Mammary epithelial cell (primary cell): ENCODE results near the gene PSMD14.

Experiments
- EZH2 ChIP-seq: IDR thresholded peaks from 2 replicates; pipeline ENCODE4 v1.6.1; 2012; ENCODE audit warnings: low read length, inconsistent platforms, borderline replicate concordance
- TF ChIP-seq, protein P1 (sequence below), 2 donors: IDR thresholded peaks in 1 of 2; conservative IDR thresholded peaks in 1 of 2; 2 replicates each; pipeline ENCODE4 v1.5.1; 2011 to 2012; ENCODE audit warnings: inconsistent platforms in 2 of 2, low read length in 2 of 2, mild to moderate bottlenecking in 2 of 2, control low read depth in 1 of 2, low read depth in 1 of 2; ENCODE audit not compliant: insufficient read depth in 1 of 2; ENCODE audit errors: extremely low read depth in 1 of 2

DNA sequence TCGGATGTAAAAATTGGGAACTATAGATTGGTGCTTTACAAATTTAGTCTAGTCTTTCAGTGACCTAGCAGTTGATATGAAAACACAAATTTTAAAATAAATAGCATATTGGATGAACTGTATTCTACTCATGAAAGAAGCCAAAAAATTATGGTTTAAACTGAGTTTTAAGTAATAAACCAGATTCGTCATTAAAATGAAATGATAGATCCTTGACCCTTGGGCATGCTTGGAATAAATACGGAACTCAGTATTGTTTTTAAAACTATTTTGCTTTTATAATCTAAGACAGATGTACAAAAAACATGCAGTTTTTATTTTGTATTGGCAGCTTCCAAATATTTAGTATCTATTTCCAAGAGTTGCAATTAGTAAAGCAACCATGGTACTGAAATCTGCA, 73.3 kb downstream of the PSMD14 start:
- TF ChIP-seq, protein P1, sequence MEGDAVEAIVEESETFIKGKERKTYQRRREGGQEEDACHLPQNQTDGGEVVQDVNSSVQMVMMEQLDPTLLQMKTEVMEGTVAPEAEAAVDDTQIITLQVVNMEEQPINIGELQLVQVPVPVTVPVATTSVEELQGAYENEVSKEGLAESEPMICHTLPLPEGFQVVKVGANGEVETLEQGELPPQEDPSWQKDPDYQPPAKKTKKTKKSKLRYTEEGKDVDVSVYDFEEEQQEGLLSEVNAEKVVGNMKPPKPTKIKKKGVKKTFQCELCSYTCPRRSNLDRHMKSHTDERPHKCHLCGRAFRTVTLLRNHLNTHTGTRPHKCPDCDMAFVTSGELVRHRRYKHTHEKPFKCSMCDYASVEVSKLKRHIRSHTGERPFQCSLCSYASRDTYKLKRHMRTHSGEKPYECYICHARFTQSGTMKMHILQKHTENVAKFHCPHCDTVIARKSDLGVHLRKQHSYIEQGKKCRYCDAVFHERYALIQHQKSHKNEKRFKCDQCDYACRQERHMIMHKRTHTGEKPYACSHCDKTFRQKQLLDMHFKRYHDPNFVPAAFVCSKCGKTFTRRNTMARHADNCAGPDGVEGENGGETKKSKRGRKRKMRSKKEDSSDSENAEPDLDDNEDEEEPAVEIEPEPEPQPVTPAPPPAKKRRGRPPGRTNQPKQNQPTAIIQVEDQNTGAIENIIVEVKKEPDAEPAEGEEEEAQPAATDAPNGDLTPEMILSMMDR (conservative IDR thresholded peaks at IDR 0.05 in 1 of 2, IDR thresholded peaks at IDR 0.05 in 1 of 2; ENCODE audit: extremely low read depth in 1 of 2, insufficient read depth in 1 of 2, low read depth in 1 of 2, low read length in 2 of 2), result no peak
- no peak for TF ChIP-seq EZH2
